HG02981 (cell line): Measurements from ENCODE around the gene FAM124B.
A peak's percentile ranks its signal among the peaks of the same experiment; 100 is the strongest.
"Not testable (repeated sequence)": the region's sequence is repeated elsewhere in the genome, so short reads cannot be mapped to it uniquely, and the experiment has no call there.

Source experiments
- ATAC-seq: cut with Tn5 transposase; IDR thresholded peaks from one replicate; pipeline ENCODE4 v1.9.1; 2021; ENCODE audit warnings: mild to moderate bottlenecking, moderate library complexity; ENCODE audit not compliant: unreplicated experiment

Gene FAM124B

DNA sequence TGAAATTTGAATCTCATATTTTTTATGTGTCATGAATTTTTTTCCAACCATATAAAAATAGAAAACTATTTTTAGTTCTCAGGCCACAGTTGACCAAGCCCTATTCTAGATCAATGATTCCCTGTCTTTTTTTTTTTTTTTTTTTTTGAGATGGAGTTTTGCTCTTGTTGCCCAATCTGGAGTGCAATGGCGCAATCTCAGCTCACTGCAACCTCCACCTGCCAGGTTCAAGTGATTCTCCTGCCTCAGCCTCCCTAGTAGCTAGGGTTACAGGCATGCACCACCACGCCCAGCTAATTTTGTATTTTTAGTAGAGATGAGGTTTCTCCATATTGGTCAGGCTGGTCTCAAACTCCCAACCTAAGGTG lies 19.6 kb downstream of the FAM124B start:
- ATAC-seq, result not testable (repeated sequence)

DNA sequence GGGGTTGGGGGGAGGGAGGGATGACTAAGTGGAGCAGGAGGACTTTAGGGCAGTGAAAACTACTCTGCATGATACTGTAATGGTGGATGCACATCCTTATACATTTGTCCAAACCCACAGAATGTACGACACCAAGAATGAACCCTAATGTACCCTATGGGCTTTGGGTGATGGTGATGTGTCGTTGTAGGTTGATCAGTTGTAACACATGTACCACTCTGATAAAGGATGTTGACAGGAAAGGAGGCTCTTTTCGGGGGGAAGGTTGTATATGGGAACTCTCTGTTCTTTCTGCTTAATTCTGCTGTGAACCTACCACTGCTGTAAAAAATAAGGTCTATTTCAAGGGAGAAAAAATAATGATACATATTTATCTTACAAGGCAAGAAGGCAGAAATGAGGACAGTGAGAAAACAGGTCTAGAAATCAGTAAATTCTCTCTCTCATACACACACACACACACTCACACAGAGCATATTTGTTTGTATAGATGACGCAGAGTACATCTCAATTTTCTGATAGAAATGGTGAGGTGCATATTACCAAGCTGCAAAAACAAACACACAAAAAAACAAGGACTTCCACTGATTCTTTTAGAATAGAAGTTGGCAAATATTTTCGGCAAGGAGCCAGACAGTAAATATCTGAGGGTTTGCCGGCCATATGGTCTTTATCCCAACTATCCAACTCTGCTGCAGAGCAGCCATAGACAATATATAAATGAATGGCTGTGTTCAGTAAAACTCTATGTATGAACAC lies 20.2 kb downstream of the FAM124B start:
- no peak for ATAC-seq

DNA sequence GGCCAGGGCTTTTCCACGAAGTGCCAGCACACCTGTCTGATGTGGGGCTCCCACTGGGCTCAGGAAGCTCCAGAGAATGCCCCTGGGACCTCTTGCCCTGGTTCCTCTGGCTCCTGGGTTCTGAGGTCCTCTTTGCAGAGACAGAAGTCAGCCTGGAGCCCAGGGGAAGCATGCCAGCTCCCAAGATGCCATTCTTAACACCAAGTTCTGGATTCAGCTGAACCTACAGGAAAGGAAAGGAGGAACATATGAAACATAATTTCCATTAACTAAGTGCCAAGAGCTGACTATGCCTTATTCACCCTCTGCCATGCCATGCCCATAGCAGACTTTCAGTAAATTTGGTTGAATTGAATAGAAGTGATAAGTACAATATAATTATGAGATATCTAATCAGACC lies 21.9 kb downstream of the FAM124B start:
- no peak for ATAC-seq

- no peak for ATAC-seq
Measured at GRCh38 chr2:224379172-224379571, 22.7 kb downstream of the FAM124B start.

DNA sequence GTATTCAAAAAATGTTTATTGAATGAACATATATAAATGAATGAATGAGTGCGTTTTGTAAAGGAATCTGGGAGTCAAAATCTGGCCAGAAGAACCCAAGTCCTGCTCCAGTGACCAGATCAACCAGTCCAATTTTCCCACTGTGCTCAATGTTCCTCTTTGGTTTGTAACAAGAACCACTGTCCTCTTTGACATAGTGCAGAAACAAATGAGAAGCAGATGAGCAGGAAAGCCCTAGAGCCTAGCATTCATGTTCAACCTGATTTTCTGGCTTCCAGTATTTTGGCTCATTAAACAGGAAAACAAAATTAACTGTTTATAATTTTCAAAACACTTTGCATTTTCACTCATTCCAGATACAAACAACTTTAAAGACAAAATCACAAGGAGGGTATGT lies 23.2 kb downstream of the FAM124B start:
- no peak for ATAC-seq

DNA sequence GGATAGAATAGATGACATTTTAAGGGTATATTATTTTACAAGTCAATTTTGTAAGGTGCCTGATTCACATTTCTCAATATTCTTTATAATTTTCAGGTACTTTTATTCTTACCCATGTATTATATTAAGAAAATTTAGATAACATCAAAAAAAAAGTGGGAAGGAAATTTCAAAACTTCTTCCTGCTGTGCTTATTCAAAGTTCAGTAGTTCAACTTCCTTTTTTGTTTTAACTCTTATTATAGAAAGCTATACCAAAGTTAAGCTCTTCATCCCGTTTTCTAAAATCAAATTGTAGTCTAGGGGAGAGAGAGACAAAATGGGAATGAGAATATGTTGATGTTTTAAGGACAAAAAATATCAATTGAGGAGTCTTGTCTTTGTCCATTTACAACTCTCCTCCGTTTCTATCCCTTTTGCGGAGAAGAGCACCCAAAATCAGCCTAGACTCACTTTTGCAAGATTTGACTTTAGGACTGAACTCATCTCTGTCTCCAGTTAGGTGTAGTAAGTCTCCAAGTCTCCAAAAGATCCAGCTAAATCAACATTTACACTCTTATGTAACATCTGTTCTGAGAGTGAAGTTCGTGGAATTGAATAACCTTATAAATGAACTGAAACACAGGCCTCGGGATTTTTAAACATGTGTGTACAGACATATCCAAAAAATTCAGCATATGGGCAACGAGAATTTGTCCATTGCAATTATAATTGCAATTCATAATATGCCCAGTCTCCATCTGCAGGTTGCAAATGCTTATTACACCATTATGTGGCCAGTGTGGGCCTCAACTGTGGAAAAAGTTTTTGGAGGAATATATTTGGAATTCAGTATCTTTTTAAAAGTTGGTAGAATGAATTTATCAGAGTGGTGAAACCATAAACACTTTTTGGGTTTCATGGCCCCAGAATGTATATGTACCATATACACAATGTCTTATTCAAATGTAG lies 23.9 kb downstream of the FAM124B start:
- no peak for ATAC-seq

DNA sequence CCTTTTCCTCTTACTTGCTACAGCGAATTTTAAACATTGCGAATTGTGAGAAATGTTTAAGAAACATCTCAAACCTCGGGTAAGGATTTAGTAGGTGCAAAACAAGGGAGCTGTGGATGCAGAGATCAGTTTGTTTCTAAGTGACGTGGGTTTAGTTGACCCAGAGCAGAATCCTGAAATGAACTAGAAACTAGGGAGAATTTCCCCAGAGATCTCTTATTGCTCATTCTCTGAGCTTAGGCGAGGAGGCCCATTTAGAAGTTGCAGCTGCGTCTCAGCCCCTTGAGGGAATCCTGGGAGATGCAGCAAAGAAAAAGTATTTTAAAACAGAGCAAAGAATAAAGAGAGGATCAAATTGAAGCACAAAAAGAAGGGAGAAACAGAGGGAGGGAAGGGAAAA lies 29.3 kb downstream of the FAM124B start:
- ATAC-seq, result no peak

DNA sequence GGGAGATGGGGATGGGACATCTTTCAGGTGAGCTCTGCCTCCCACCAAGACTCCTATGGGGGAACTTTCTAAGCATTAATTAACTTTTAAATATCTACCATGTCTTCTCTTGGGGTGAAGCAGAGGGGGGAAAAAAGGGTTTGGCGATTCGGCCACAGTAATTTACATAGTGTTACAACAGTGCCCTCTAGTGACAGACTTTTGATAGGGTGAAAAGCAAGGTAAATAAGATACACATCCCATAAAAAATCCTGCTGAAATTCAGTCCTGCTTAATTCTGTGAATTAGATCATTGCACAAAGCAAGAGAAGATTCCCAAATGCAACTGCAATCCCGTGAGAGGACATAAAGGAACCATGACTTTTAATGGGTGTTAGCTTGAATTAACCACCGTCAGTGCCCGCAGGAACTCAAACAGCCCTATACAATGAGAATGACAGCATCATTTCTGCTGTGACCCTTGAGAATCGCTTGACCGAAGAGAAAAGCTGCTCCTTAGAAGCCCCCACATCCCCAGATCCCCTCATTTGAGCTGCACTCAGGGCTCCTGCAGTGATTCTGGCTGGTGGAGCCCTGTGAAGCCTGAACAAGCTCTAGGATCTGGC lies 32.8 kb downstream of the FAM124B start:
- no peak for ATAC-seq

- no peak for ATAC-seq
Measured at GRCh38 chr2:224366267-224366844, 35.6 kb downstream of the FAM124B start.

- no peak for ATAC-seq
Measured at GRCh38 chr2:224365331-224365730, 36.6 kb downstream of the FAM124B start.

DNA sequence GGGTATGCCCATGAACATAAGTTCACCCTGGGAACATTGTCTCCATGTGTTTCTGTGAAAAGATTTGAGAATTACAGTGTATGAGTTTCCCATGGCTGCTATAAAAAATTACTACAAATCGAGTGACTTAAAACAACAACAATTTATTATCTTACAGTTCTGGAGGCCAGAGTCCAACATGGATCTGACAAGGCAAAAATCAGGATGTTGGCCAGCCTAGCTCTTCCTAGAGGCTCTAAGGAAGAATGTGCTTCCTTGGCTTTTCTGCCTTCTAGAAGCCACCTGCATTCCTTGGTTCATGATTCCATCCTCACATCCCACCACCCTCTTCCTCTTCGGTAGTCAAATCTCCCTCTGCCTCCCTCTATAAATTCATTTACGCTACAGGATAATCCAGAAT lies 38.6 kb downstream of the FAM124B start:
- ATAC-seq, result no peak

DNA sequence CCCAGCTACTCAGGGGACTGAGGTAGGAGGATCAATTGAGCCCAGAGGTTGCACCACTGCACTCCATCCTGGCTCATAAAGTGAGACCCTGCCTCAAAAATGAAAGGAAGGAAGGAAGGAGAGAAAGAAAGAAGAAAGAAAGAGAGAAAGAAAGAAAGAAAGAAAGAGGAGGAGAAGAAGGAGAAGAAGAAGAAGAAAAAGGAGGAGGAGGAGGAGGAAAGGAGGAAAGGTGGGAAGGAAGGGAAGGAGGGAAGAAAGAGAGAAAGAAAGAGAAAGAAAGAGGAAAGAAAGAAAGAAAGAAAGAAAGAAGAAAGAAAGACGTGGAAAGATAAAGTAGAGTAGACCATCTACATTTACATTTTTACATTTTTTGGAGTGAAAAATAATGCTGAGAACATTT lies 39.8 kb downstream of the FAM124B start:
- no peak for ATAC-seq

DNA sequence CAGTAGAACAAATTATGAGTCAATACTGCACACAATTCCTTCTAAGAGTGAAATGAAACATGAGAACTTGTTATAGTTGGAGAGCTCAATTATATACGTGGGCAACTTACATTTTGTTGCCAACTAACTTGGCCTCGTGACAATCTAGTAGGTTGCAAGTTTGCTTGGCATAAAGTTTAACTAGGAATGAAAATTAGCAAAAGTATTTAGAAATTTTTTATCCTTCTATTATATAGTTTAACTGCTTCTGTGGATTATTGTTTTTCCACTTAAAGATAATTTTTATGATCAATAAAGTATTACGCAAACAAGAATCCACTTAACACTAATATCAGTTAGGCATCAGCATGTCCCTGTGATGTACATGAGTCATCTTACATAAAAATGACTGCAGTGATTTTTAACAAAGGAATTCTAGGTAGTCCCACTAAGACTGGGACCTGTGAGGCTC lies 41.1 kb downstream of the FAM124B start:
- ATAC-seq, result no peak

DNA sequence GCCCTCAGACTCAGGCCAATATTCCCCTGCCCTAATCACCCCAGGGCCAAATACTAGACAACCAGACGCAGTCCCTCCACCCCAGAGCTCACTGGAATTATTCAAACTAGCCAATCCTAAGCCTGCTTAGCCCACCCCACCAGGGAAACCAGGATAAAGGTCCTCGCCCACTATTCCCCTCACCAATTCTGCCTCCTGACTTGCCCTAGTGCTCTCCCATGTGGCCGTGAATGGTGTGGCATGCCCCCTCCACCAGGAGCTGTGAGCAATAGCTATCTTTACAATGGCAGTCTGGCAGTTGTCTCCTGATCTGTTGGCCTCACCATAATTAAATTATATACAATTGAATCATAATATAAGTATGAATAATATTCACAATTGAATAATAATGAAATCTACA lies 42.3 kb downstream of the FAM124B start:
- ATAC-seq, result no peak

DNA sequence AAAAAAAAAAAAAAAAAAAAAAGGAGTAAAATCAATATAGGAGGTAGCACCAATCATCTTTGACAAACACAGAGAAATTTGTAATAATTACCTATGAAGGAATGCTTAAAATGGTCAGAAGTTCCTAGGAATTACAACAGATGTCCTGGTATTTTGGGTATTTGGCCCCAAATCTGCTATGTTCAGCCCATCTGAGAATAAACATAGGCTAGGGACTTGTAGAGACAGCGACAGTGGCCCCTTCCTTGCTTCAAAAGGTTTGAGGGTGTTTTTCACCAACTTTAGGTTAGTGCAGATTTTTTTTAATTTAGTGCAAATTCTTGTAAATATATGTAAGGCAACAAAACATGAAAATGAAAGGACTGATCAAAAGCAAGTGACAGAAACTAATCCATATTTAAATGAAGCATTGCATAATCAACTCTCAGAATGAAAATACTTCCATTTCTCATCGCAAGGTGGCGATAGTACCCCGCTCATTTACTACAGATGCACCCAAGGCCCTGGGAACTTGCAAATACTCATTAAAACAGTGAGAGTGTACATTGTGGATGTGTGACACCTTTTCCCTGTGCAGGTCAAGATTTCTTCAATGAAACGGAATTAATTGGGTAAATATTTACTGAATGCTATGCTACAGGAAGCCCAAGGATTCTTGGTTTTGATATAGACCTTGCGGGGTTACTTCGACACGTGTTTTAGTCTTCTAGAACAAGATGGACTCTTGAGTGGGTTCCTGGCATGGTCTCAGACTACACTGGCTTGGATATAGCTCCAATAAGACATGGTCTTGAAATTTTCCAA lies 44.6 kb downstream of the FAM124B start:
- peak; percentile 92 for ATAC-seq

DNA sequence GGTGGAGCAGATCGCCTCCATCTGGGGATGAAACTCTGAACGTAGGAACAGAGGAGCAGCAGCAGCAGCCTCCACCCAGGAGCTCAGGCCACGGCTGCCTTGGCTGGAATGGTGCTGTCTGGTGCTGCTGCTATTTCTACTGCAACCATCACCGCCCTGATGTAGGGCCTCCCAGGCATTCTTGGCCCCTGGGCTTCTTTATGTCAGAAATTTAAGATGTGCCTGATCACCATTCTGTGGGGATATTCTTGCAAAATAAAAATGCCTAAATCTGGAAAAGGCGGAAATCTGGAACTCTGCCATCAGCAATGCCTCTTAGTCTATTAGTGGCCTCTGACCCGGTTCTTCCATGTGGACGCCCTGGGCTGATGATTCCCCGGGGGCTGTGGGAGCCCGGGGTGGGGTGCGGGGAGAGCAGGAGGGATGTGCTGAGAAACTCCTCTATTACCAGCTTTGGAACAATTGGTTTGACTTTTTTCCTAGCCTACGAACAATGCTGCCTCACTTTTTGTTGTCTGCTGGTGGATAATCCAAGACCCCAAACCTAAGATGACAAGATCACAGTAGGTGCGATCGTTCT lies 47.2 kb downstream of the FAM124B start:
- no peak for ATAC-seq

- no peak for ATAC-seq
Measured at GRCh38 chr2:224350703-224351102, 51.2 kb downstream of the FAM124B start.

- ATAC-seq, result no peak
Measured at GRCh38 chr2:224349396-224349795, 52.5 kb downstream of the FAM124B start.

DNA sequence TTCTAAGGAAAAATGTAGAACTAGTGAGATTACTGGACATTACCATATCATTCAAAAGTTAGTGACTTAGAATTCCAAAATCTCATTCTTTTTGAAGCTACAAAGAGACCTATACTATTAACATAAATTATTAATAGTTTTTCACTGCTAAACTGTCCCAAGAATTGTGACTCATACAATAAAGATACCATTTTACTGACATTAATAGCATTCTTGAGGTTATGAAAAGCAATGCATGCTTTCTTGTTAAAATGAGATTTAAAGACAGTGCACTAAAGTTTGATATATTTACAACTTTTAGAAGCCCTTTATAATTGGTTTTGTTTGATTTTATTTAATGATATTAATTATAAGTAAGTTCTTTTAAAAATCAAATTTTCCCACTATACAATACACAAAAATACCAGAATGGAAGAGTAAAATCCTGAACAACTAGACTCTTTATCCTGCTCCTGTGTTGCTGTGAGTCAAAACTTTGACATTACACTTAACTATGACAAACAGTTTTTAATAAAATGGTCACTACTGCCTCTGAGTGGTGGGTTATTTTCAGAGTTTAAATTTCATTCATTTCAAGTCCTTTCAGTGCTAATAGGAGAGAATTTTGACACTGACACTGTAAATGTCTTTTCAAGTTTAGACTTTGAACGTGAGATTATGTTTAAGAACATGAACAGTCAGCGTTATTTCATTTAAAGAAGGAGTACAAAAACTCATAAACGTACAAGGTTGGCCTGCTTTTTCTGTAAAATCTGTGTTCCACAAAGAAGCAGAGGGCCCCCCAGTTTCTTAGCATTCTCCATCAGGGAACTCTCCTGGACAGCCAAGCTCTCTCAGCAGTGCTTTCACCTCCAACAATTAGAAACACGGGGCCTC lies 54.5 kb downstream of the FAM124B start:
- no peak for ATAC-seq
